GM10266 (cell line): ENCODE measurements around the gene BCAM.

ENCODE experiments used
- DNase-seq: peaks from one replicate; pipeline ENCODE4 v3.0.0; 2012; ENCODE audit errors: extremely low spot score
- TF ChIP-seq, protein P1 (sequence below): IDR thresholded peaks from 2 replicates; pipeline ENCODE4 v1.5.1; 2012; ENCODE audit warnings: mild to moderate bottlenecking, low read depth; ENCODE audit not compliant: control insufficient read depth, insufficient read depth; ENCODE audit errors: missing control alignments

Gene BCAM, protein sequence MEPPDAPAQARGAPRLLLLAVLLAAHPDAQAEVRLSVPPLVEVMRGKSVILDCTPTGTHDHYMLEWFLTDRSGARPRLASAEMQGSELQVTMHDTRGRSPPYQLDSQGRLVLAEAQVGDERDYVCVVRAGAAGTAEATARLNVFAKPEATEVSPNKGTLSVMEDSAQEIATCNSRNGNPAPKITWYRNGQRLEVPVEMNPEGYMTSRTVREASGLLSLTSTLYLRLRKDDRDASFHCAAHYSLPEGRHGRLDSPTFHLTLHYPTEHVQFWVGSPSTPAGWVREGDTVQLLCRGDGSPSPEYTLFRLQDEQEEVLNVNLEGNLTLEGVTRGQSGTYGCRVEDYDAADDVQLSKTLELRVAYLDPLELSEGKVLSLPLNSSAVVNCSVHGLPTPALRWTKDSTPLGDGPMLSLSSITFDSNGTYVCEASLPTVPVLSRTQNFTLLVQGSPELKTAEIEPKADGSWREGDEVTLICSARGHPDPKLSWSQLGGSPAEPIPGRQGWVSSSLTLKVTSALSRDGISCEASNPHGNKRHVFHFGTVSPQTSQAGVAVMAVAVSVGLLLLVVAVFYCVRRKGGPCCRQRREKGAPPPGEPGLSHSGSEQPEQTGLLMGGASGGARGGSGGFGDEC

GRCh38 chr19:44808463-44809371 lies at the start of gene BCAM:
TSS of gene BCAM (plus strand) at chr19:44809103. CDS start at chr19:44809125, 22 bp downstream.
- TF ChIP-seq, protein P1, sequence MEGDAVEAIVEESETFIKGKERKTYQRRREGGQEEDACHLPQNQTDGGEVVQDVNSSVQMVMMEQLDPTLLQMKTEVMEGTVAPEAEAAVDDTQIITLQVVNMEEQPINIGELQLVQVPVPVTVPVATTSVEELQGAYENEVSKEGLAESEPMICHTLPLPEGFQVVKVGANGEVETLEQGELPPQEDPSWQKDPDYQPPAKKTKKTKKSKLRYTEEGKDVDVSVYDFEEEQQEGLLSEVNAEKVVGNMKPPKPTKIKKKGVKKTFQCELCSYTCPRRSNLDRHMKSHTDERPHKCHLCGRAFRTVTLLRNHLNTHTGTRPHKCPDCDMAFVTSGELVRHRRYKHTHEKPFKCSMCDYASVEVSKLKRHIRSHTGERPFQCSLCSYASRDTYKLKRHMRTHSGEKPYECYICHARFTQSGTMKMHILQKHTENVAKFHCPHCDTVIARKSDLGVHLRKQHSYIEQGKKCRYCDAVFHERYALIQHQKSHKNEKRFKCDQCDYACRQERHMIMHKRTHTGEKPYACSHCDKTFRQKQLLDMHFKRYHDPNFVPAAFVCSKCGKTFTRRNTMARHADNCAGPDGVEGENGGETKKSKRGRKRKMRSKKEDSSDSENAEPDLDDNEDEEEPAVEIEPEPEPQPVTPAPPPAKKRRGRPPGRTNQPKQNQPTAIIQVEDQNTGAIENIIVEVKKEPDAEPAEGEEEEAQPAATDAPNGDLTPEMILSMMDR = no peak
- DNase-seq = no peak

DNA sequence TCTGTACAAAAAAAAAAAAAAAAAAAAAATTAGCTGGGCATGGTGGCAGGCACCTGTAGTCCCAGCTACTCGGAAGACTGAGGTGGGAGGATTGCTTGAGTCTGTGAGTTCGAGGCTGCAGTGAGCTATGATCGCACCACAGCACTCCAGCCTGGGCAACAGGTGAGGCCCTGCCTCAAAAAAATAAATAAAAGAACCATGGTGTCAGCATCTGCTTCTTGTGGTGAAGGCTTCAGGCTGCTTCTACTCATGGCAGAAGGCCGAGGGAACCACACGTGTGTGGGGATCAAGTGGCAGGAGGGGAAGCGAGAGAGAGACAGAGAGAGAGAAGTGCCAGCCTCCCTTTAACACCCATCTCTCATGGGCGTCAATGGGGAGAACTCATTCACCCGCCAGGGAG lies 46.9 kb upstream of the BCAM start:
- no peak for DNase-seq
- TF ChIP-seq, protein P1 = no peak

DNA sequence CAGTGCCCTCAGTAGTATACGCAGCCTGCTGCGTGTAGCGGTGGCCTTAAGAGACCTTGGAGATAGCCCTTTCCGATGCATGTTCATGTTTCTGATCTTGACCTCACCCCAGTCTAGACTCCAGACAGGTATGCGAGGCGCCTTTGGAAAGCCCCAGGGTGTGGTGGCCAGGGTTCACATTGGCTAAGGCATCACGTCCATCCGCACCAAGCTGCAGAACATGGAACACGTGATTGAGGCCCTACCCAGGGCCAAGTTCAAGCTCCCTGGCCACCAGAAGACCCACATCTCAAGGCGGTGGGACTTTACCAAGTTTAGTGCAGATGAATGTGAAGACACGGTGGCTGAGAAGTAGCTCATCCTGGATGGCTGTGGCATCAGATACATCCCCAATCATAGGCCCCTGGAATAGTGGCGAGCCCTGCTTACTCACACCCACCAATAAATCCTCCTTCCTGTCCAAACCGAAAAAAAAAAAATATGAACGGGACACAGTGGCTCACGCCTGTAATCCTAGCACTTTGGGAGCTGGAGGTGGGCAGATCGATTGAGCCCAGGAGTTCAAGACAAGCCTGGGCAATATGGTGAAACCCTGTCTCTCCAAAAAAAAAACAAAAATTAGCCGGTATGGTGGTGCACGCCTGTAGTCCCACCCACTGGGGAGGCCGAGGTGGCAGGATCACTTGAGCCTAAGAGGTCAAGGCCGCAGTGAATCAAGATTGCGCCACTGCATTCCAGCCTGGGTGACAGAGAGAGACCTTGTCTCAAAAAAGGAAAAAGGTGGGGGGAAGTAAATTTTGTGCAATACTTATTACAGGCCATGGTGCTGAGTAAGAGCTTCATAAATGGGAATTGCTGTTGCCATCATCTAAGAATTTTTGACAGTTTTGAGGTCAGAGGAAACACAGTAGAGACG lies 43.6 kb upstream of the BCAM start:
- no peak for DNase-seq
- TF ChIP-seq, protein P1 = no peak

- TF ChIP-seq, protein P1 = no peak
- no peak for DNase-seq
These were observed 43.0 kb upstream of the BCAM start for GRCh38 chr19:44765949-44766335.

- TF ChIP-seq, protein P1 = no peak
- DNase-seq = no peak
These were observed 41.4 kb upstream of the BCAM start for GRCh38 chr19:44767295-44768180.
